GM23338 (cell line): ENCODE data around the gene RORC.

Source experiments
- CREB1 ChIP-seq: fragments of 250-450 bp; sonication (Bioruptor Pico); IDR thresholded peaks from 2 replicates; pipeline ENCODE4 v1.5.0; 2020; ENCODE audit warnings: low read depth, mild to moderate bottlenecking, moderate library complexity
- EZH2 ChIP-seq: fragments of 200-600 bp; sonication (generic); IDR thresholded peaks from one replicate; pipeline ENCODE4 v1.8.0; 2017; ENCODE audit warnings: antibody characterized with exemption, mild to moderate bottlenecking, low read depth; ENCODE audit not compliant: unreplicated experiment
- NANOG ChIP-seq: IDR thresholded peaks from 2 replicates; pipeline ENCODE4 v1.6.1; 2016; ENCODE audit warnings: antibody characterized with exemption, borderline replicate concordance
- POLR2AphosphoS5 ChIP-seq: IDR thresholded peaks from 2 replicates; pipeline ENCODE4 v1.6.1; 2016; ENCODE audit warnings: antibody characterized with exemption, low read depth
- ZNF114 ChIP-seq: fragments of 250-450 bp; sonication (Bioruptor Pico); IDR thresholded peaks from 2 replicates; pipeline ENCODE4 v1.5.0; 2020; ENCODE audit warnings: mild to moderate bottlenecking, moderate library complexity
- TF ChIP-seq, protein P1 (sequence below), 2 experiments: fragments of 200-600 bp in 1 of 2; sonication (generic) in 1 of 2; conservative IDR thresholded peaks; 2 replicates each; pipeline versions ENCODE4 v1.5.1 to v1.6.1; 2016 to 2017; ENCODE audit warnings: antibody characterized with exemption in 2 of 2, low read depth in 2 of 2, mild to moderate bottlenecking in 2 of 2, moderate library complexity in 1 of 2
- TF ChIP-seq, protein P2 (sequence below): IDR thresholded peaks from one replicate; pipeline ENCODE4 v1.6.1; 2018; ENCODE audit warnings: antibody characterized with exemption; ENCODE audit not compliant: unreplicated experiment
- TF ChIP-seq, protein P3 (sequence below): fragments of 250-450 bp; sonication (Bioruptor Pico); IDR thresholded peaks from 2 replicates; pipeline ENCODE4 v1.5.0; 2020; ENCODE audit warnings: mild to moderate bottlenecking, moderate library complexity

DNA sequence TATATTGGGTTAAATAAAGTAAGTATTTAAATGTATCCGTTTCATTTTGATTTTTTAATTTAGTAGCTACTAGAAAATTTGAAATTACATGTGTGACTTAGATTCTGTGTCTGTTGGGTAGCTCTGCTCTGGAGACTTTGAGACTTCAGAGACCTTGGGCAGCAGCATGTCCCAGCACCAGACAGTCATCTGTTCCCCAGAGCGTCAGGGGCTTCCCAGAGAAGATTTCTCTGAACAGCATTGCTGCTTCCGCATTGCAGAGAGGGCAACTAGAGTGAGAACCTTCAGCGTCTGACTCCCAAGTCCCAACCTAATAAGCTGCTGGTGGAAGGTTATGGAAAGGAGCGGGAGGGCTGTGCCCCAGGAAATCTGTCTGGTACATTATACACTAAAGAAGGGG, 33.0 kb downstream of the RORC start:
- TF ChIP-seq ZNF114 (CRISPR knock-in tag) (no peak), POLR2AphosphoS5 (no peak), EZH2 (no peak), NANOG (no peak), CREB1 (CRISPR knock-in tag) (no peak)
- TF ChIP-seq, protein P1, sequence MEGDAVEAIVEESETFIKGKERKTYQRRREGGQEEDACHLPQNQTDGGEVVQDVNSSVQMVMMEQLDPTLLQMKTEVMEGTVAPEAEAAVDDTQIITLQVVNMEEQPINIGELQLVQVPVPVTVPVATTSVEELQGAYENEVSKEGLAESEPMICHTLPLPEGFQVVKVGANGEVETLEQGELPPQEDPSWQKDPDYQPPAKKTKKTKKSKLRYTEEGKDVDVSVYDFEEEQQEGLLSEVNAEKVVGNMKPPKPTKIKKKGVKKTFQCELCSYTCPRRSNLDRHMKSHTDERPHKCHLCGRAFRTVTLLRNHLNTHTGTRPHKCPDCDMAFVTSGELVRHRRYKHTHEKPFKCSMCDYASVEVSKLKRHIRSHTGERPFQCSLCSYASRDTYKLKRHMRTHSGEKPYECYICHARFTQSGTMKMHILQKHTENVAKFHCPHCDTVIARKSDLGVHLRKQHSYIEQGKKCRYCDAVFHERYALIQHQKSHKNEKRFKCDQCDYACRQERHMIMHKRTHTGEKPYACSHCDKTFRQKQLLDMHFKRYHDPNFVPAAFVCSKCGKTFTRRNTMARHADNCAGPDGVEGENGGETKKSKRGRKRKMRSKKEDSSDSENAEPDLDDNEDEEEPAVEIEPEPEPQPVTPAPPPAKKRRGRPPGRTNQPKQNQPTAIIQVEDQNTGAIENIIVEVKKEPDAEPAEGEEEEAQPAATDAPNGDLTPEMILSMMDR (conservative IDR thresholded peaks at IDR 0.05; ENCODE audit: low read depth in 2 of 2) = no peak
- TF ChIP-seq, protein P2, sequence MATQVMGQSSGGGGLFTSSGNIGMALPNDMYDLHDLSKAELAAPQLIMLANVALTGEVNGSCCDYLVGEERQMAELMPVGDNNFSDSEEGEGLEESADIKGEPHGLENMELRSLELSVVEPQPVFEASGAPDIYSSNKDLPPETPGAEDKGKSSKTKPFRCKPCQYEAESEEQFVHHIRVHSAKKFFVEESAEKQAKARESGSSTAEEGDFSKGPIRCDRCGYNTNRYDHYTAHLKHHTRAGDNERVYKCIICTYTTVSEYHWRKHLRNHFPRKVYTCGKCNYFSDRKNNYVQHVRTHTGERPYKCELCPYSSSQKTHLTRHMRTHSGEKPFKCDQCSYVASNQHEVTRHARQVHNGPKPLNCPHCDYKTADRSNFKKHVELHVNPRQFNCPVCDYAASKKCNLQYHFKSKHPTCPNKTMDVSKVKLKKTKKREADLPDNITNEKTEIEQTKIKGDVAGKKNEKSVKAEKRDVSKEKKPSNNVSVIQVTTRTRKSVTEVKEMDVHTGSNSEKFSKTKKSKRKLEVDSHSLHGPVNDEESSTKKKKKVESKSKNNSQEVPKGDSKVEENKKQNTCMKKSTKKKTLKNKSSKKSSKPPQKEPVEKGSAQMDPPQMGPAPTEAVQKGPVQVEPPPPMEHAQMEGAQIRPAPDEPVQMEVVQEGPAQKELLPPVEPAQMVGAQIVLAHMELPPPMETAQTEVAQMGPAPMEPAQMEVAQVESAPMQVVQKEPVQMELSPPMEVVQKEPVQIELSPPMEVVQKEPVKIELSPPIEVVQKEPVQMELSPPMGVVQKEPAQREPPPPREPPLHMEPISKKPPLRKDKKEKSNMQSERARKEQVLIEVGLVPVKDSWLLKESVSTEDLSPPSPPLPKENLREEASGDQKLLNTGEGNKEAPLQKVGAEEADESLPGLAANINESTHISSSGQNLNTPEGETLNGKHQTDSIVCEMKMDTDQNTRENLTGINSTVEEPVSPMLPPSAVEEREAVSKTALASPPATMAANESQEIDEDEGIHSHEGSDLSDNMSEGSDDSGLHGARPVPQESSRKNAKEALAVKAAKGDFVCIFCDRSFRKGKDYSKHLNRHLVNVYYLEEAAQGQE = no peak
- TF ChIP-seq, protein P3, sequence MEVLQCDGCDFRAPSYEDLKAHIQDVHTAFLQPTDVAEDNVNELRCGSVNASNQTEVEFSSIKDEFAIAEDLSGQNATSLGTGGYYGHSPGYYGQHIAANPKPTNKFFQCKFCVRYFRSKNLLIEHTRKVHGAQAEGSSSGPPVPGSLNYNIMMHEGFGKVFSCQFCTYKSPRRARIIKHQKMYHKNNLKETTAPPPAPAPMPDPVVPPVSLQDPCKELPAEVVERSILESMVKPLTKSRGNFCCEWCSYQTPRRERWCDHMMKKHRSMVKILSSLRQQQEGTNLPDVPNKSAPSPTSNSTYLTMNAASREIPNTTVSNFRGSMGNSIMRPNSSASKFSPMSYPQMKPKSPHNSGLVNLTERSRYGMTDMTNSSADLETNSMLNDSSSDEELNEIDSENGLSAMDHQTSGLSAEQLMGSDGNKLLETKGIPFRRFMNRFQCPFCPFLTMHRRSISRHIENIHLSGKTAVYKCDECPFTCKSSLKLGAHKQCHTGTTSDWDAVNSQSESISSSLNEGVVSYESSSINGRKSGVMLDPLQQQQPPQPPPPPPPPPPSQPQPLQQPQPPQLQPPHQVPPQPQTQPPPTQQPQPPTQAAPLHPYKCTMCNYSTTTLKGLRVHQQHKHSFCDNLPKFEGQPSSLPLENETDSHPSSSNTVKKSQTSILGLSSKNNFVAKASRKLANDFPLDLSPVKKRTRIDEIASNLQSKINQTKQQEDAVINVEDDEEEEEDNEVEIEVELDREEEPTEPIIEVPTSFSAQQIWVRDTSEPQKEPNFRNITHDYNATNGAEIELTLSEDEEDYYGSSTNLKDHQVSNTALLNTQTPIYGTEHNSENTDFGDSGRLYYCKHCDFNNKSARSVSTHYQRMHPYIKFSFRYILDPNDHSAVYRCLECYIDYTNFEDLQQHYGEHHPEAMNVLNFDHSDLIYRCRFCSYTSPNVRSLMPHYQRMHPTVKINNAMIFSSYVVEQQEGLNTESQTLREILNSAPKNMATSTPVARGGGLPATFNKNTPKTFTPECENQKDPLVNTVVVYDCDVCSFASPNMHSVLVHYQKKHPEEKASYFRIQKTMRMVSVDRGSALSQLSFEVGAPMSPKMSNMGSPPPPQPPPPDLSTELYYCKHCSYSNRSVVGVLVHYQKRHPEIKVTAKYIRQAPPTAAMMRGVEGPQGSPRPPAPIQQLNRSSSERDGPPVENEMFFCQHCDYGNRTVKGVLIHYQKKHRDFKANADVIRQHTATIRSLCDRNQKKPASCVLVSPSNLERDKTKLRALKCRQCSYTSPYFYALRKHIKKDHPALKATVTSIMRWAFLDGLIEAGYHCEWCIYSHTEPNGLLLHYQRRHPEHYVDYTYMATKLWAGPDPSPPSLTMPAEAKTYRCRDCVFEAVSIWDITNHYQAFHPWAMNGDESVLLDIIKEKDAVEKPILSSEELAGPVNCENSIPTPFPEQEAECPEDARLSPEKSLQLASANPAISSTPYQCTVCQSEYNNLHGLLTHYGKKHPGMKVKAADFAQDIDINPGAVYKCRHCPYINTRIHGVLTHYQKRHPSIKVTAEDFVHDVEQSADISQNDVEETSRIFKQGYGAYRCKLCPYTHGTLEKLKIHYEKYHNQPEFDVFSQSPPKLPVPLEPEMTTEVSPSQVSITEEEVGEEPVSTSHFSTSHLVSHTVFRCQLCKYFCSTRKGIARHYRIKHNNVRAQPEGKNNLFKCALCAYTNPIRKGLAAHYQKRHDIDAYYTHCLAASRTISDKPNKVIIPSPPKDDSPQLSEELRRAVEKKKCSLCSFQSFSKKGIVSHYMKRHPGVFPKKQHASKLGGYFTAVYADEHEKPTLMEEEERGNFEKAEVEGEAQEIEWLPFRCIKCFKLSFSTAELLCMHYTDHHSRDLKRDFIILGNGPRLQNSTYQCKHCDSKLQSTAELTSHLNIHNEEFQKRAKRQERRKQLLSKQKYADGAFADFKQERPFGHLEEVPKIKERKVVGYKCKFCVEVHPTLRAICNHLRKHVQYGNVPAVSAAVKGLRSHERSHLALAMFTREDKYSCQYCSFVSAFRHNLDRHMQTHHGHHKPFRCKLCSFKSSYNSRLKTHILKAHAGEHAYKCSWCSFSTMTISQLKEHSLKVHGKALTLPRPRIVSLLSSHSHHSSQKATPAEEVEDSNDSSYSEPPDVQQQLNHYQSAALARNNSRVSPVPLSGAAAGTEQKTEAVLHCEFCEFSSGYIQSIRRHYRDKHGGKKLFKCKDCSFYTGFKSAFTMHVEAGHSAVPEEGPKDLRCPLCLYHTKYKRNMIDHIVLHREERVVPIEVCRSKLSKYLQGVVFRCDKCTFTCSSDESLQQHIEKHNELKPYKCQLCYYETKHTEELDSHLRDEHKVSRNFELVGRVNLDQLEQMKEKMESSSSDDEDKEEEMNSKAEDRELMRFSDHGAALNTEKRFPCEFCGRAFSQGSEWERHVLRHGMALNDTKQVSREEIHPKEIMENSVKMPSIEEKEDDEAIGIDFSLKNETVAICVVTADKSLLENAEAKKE (CRISPR knock-in tag) = no peak
